HL-60/S4 treated with retinoic acid at 250 ng/mL for 4 days and 3 days (cell line): ENCODE data around the gene SERINC2.
"Not testable (repeated sequence)": the region's sequence is repeated elsewhere in the genome, so short reads cannot be mapped to it uniquely, and the experiment has no call there.

Experiments used
- in situ Hi-C: fragments of 300-500 bp; cut with MboI; formaldehyde crosslinking; loops from 2 replicates; pipeline ENCODE4 v1.7.0; 2022; ENCODE audit warnings: low sequenced_read_pairs

SERINC2 gene

GRCh38 chr1:31453384-31454079 lies 40.5 kb downstream of the SERINC2 start:
- in situ Hi-C loops, result no loop called here

- in situ Hi-C loops, result no loop called here
Measured at GRCh38 chr1:31458287-31458896, 45.4 kb downstream of the SERINC2 start.

- in situ Hi-C loops, result no loop called here
Measured at GRCh38 chr1:31460027-31460426, 47.0 kb downstream of the SERINC2 start.

GRCh38 chr1:31467005-31467674 lies 54.1 kb downstream of the SERINC2 start:
- in situ Hi-C loops, result no loop called here

- in situ Hi-C loops, result no loop called here
Measured at GRCh38 chr1:31470794-31471315, 57.8 kb downstream of the SERINC2 start.

- in situ Hi-C loops, result not testable (repeated sequence)
Measured at GRCh38 chr1:31471452-31472313, 58.7 kb downstream of the SERINC2 start.

- in situ Hi-C loops, result not testable (repeated sequence)
Measured at GRCh38 chr1:31472314-31472651, 59.3 kb downstream of the SERINC2 start.

GRCh38 chr1:31472673-31473072 lies 59.7 kb downstream of the SERINC2 start:
- in situ Hi-C loops, result not testable (repeated sequence)

GRCh38 chr1:31473508-31473907 lies 60.5 kb downstream of the SERINC2 start:
- in situ Hi-C loops, result not testable (repeated sequence)

GRCh38 chr1:31474567-31474966 lies 61.6 kb downstream of the SERINC2 start:
- in situ Hi-C loops, result not testable (repeated sequence)

GRCh38 chr1:31476891-31477846 lies 64.2 kb downstream of the SERINC2 start:
- in situ Hi-C loops, result no loop called here

- in situ Hi-C loops, result no loop called here
Measured at GRCh38 chr1:31478167-31478566, 65.2 kb downstream of the SERINC2 start.

GRCh38 chr1:31479811-31480210 lies 66.8 kb downstream of the SERINC2 start:
- in situ Hi-C loops, result no loop called here

GRCh38 chr1:31480426-31480825 lies 67.4 kb downstream of the SERINC2 start:
- in situ Hi-C loops, result not testable (repeated sequence)

GRCh38 chr1:31482482-31483011 lies 69.5 kb downstream of the SERINC2 start:
- in situ Hi-C loops, result no loop called here

- in situ Hi-C loops, result no loop called here
Measured at GRCh38 chr1:31483012-31483946, 70.3 kb downstream of the SERINC2 start.
